Endothelial cell of umbilical vein (primary cell): ENCODE measurements around the gene PPP2CA. TPM values are rescaled to one million over a fixed set of nuclear protein-coding genes. Genes with fewer than 3 reads are reported as not detected.
A peak's percentile ranks its signal among the peaks of the same experiment; 100 is the strongest.

Experiments
- BruUV-seq: library from RNA; stranded (reverse); fragments of 400-500 nt; replicated peaks from 2 replicates; lab custom pipeline; 2021; lab: Mats Ljungman, UMichigan
- CTCF ChIA-PET: fragments of 300-600, 350-600 bp; sonication (Branson Sonifier 250); formaldehyde crosslinking; loops from one replicate; lab custom pipeline; 2021; ENCODE audit warnings: antibody characterized with exemption, inconsistent platforms; lab: Charles Lee
- POLR2A ChIA-PET: fragments of 300-600, 350-600 bp; sonication (Branson Sonifier 250); formaldehyde crosslinking; loops from one replicate; lab custom pipeline; 2021; ENCODE audit warnings: antibody characterized with exemption, inconsistent platforms; lab: Charles Lee
- DNase-seq: peaks from one replicate; pipeline ENCODE4 v3.0.0-alpha.2; 2011; ENCODE audit warnings: low read depth, low spot score
- FAIRE-seq: peaks from 2 replicates; lab custom pipeline; 2011; peaks lifted over from hg19 to GRCh38; lab: Jason Lieb, UNC
- H2AFZ ChIP-seq: 2 replicates; pipeline ENCODE4 v1.6.0; 2012; ENCODE audit warnings: low read depth, low read length, control low read depth, inconsistent platforms
- H3K27ac ChIP-seq: 2 replicates; pipeline ENCODE4 v1.5.1; 2011; ENCODE audit warnings: low read depth, mild to moderate bottlenecking, control low read depth, low read length, moderate library complexity; ENCODE audit not compliant: insufficient read depth
- H3K27me3 ChIP-seq, 2 experiments: 2 replicates each; pipeline versions ENCODE4 v1.6.0 to v1.6.1; 2011; ENCODE audit warnings: low read length in 2 of 2, mixed read lengths in 1 of 2; ENCODE audit not compliant: control insufficient read depth in 2 of 2, insufficient read depth in 2 of 2
- H3K36me3 ChIP-seq, 2 experiments: 2 replicates in 1 of 2; 3 replicates in 1 of 2; pipeline ENCODE4 v1.5.1; 2011; ENCODE audit warnings: low read length in 2 of 2, mild to moderate bottlenecking in 1 of 2, moderate library complexity in 1 of 2; ENCODE audit not compliant: control insufficient read depth in 2 of 2, insufficient read depth in 2 of 2; ENCODE audit errors: extremely low read depth in 1 of 2
- H3K4me1 ChIP-seq: 3 replicates; pipeline ENCODE4 v1.5.1; 2011; ENCODE audit warnings: mild to moderate bottlenecking, low read length; ENCODE audit not compliant: control insufficient read depth, insufficient read depth; ENCODE audit errors: extremely low read depth
- H3K4me2 ChIP-seq: 2 replicates; pipeline ENCODE4 v1.6.1; 2011; ENCODE audit warnings: low read length, control low read depth, mixed read lengths; ENCODE audit not compliant: insufficient read depth
- H3K4me3 ChIP-seq, 3 experiments: fragments of 200-600 bp in 1 of 3; sonication (generic), shearing (Covaris generic) in 1 of 3; replicated peaks in 1 of 3; 2 replicates each; pipeline ENCODE4 v1.5.1; 2011 to 2016; ENCODE audit warnings: control low read depth in 3 of 3, low read length in 3 of 3, mild to moderate bottlenecking in 2 of 3, inconsistent platforms in 1 of 3, low read depth in 1 of 3, moderate library complexity in 1 of 3; ENCODE audit not compliant: insufficient read depth in 1 of 3
- H3K79me2 ChIP-seq: 2 replicates; pipeline ENCODE4 v1.6.0; 2012; ENCODE audit warnings: low read length, inconsistent platforms; ENCODE audit not compliant: control insufficient read depth, insufficient read depth
- H3K9ac ChIP-seq: replicated peaks from 2 replicates; pipeline ENCODE3; 2011; ENCODE audit warnings: low read length, control low read depth; ENCODE audit not compliant: insufficient read depth; ENCODE audit errors: extremely low read depth
- H3K9me1 ChIP-seq: replicated peaks from 3 replicates; pipeline ENCODE4 v1.6.0; 2011; ENCODE audit warnings: mild to moderate bottlenecking, low read length; ENCODE audit not compliant: control insufficient read depth, insufficient read depth; ENCODE audit errors: extremely low read depth
- H3K9me3 ChIP-seq: replicated peaks from 2 replicates; pipeline ENCODE4 v1.5.1; 2012; ENCODE audit warnings: low read length, inconsistent platforms; ENCODE audit not compliant: control insufficient read depth, insufficient read depth
- H4K20me1 ChIP-seq: replicated peaks from 2 replicates; pipeline ENCODE3; 2011; ENCODE audit warnings: mild to moderate bottlenecking, low read length; ENCODE audit not compliant: control insufficient read depth, insufficient read depth; ENCODE audit errors: extremely low read depth
- CTCF ChIP-seq, 2 donors: IDR thresholded peaks; 1 replicate in 1 of 2; 2 replicates in 1 of 2; pipeline ENCODE4 v1.5.1; 2011; ENCODE audit warnings: low read length in 2 of 2, mild to moderate bottlenecking in 2 of 2, moderate library complexity in 2 of 2, control low read depth in 1 of 2, inconsistent platforms in 1 of 2, low read depth in 1 of 2; ENCODE audit not compliant: insufficient read depth in 1 of 2; ENCODE audit errors: extremely low read depth in 1 of 2
- EZH2 ChIP-seq: IDR thresholded peaks from 2 replicates; pipeline ENCODE4 v1.6.1; 2012; ENCODE audit warnings: borderline replicate concordance, low read depth, mild to moderate bottlenecking, moderate library complexity, low read length, inconsistent platforms; ENCODE audit not compliant: severe bottlenecking
- FOS ChIP-seq: IDR thresholded peaks from 2 replicates; pipeline ENCODE4 v1.6.1; 2011; ENCODE audit warnings: mild to moderate bottlenecking, low read length, moderate library complexity, borderline replicate concordance; ENCODE audit not compliant: insufficient read depth
- GATA2 ChIP-seq: IDR thresholded peaks from 2 replicates; pipeline ENCODE4 v1.7.0; 2011; ENCODE audit warnings: low read depth, mild to moderate bottlenecking, moderate library complexity, mixed read lengths, low read length; ENCODE audit not compliant: insufficient read length, insufficient read depth
- JUN ChIP-seq: IDR thresholded peaks from 2 replicates; pipeline ENCODE4 v1.6.1; 2011; ENCODE audit warnings: borderline replicate concordance, low read depth; ENCODE audit not compliant: insufficient read length, insufficient read depth
- MYC ChIP-seq: IDR thresholded peaks from one replicate; pipeline ENCODE4 v1.6.1; 2011; ENCODE audit warnings: mild to moderate bottlenecking, low read depth, low read length
- POLR2A ChIP-seq: IDR thresholded peaks from 2 replicates; pipeline ENCODE4 v1.6.1; 2012; ENCODE audit warnings: low read depth, mild to moderate bottlenecking, control low read depth, low read length
- POLR2AphosphoS5 ChIP-seq: IDR thresholded peaks from 2 replicates; pipeline ENCODE4 v1.6.1; 2012; ENCODE audit warnings: low read depth, mild to moderate bottlenecking, control low read depth, low read length, moderate library complexity; ENCODE audit not compliant: insufficient read depth
- dilution Hi-C: fragments of 300-500 bp; cut with MboI; formaldehyde crosslinking; loops from one replicate; pipeline ENCODE4 v1.15.0; 2019; ENCODE audit warnings: low sequenced_read_pairs; ENCODE audit not compliant: extremely low pct_ligation_motif_present
- intact Hi-C: fragments of 100-400 bp; cut with micrococcal nuclease; formaldehyde crosslinking; loops from one replicate; pipeline ENCODE4 v1.10.0; 2022
- polyA plus RNA-seq, 4 experiments: library from polyadenylated mRNA; depleted of rRNA in 3 of 4; stranded (reverse) in 3 of 4; unstranded in 1 of 4; fragments of >200 nt; gene quantifications; 2 replicates each; pipeline versions ENCODE4 v1.2.1 to v1.2.3, GENCODE V29; 2011 to 2012; ENCODE audit warnings: missing spikeins in 1 of 4
- total RNA-seq: library from RNA; stranded (reverse); gene quantifications from 2 replicates; pipeline ENCODE4 v1.2.3, GENCODE V29; 2021
- TF ChIP-seq, protein P1 (sequence below): IDR thresholded peaks from 2 replicates; pipeline ENCODE4 v1.6.1; 2011; ENCODE audit not compliant: insufficient read depth, insufficient read length

PPP2CA gene
- total and polyA plus RNA-seq, 2 donors (not counting 3 experiments of a cell fraction or from before 2014, with no cell fraction given), result 107 to 183 TPM

DNA sequence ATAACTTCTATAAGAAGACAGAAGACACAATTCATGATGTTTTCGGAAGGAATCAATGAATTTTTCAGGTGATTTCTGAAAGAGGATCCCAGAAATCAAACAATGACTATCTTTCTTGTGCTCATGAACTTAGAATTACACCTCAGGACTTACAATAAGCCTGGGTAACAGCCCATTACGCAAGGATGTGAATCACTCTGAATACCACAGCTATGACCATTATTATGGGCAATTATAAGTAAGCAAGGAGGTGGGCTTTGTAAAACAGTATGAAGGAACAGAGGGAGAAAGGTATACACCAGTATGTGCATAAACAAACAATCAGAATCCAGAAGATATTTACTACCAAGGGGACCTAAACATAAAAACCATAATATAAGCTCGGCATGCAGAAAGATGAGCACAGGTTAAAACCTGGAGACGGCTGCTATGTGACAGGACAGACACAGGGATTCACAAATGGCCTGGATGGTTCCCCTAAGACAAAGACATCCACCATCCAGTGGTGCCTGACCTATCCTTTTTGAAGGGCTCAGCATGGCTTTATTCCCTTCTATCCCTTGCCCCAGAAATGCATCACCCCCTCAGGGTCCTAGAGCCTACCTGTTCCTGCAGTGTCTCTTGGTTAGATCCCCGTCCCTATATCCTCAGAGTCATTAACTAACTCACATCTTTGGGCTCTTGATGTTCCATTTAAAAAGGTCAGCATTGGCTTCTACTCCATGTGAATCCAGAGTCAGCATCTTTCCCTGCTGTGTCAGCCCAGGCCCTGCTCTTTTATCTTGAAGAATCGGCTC is 21.8 kb upstream of the PPP2CA start:
- no peaks in the 10 kb centered on the region for H4K20me1 ChIP-seq
- no peaks in the 10 kb centered on the region for H3K9me1 ChIP-seq
- no peak overlapping the region for H3K9ac ChIP-seq
- CTCF ChIA-PET, result interaction anchor here (0.8 to 1.6 kb wide), 8 partner anchors 11 to 65 kb away, joined by 3 to 5 read pairs (median 4); no protein-coding TSS in a partner anchor
- TF ChIP-seq FOS (peak; percentile 65), MYC (no peak)
- peaks cover 9% of the 10 kb centered on the region for H3K4me1 ChIP-seq
- H3K4me2 ChIP-seq, result no peak overlapping the region
- dilution Hi-C loops (no loop called here), intact Hi-C loops (no loop called here)
- H3K27me3 ChIP-seq, result no peaks in the 10 kb centered on the region
- H3K27ac ChIP-seq, result no peak overlapping the region
- no peaks in the 10 kb centered on the region for H3K9me3 ChIP-seq
- H3K4me3 ChIP-seq, result no peak overlapping the region
- no TSS peak for BruUV-seq
- POLR2A ChIA-PET, result no interaction called here
- DNase-seq, result peak; percentile 33
- H3K79me2 ChIP-seq, result no peaks in the 10 kb centered on the region
- H2AFZ ChIP-seq, result no peak overlapping the region
- H3K36me3 ChIP-seq, result no peaks in the 10 kb centered on the region
- FAIRE-seq, result peak; percentile 88

DNA sequence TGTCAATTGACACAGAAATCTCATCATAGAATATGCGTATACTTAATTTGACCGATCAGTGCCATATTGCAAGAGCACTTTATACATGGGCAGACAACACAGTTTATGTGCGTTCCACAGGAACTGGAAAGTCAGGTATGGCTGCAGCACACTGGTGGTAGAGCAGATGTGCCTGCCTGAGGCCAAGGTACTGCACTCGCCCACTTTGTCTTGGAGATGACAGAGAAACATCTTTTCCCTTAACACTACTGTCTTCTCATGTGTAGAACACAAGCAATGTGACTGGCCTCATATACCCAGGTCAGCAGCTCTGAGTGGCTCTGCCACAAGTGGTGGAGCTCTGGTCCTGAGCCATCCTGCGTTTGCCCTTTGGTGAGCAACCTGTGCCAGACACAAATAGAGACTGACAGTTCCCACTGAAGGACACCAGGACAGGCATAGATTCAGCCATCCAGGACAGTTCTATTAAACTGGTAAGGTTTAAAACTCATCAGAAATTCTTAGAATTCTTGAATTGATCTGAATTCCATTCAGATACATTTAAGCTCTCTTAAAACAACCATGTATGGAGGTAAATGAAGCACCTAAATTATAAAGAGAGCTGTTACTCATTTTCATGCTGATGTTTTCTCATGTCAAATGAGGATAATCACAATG is 21.0 kb upstream of the PPP2CA start:
- Histone ChIP-seq H3K4me3 (no peak overlapping the region), H3K4me2 (no peak overlapping the region), H3K4me1 (peaks cover 9% of the 10 kb centered on the region), H3K9me1 (no peaks in the 10 kb centered on the region), H3K27ac (no peak overlapping the region), H3K79me2 (no peaks in the 10 kb centered on the region), H3K36me3 (no peaks in the 10 kb centered on the region), H4K20me1 (no peaks in the 10 kb centered on the region), H3K9ac (no peak overlapping the region), H3K9me3 (no peaks in the 10 kb centered on the region), H2AFZ (no peak overlapping the region), H3K27me3 (no peaks in the 10 kb centered on the region)
- intact Hi-C loops (no loop called here), dilution Hi-C loops (no loop called here)
- ChIA-PET POLR2A (no interaction called here), CTCF (interaction anchor here (0.9 to 1.3 kb wide), 3 partner anchors 11 to 25 kb away, joined by 3 to 4 read pairs (median 3); no protein-coding TSS in a partner anchor)
- FAIRE-seq (peak; percentile 66), DNase-seq (no peak)
- BruUV-seq, result no TSS peak
- no peak for TF ChIP-seq EZH2
- no peak for TF ChIP-seq FOS
- no peak for TF ChIP-seq POLR2A
- TF ChIP-seq POLR2AphosphoS5, result no peak
- TF ChIP-seq, protein P1, sequence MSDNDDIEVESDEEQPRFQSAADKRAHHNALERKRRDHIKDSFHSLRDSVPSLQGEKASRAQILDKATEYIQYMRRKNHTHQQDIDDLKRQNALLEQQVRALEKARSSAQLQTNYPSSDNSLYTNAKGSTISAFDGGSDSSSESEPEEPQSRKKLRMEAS, result no peak
- no peak for TF ChIP-seq MYC
- no peak for TF ChIP-seq JUN
- TF ChIP-seq CTCF (IDR thresholded peaks at IDR 0.05; ENCODE audit: extremely low read depth in 1 of 2, insufficient read depth in 1 of 2, low read depth in 1 of 2, low read length in 2 of 2), result no peak
- TF ChIP-seq GATA2, result no peak
